GM18526 (cell line): ENCODE measurements around the gene KCNC1.

Experiments used
- POLR2A ChIP-seq: IDR thresholded peaks from 3 replicates; pipeline ENCODE4 v1.6.1; 2011; ENCODE audit not compliant: insufficient read length; ENCODE audit errors: extremely low read depth

Gene KCNC1

DNA sequence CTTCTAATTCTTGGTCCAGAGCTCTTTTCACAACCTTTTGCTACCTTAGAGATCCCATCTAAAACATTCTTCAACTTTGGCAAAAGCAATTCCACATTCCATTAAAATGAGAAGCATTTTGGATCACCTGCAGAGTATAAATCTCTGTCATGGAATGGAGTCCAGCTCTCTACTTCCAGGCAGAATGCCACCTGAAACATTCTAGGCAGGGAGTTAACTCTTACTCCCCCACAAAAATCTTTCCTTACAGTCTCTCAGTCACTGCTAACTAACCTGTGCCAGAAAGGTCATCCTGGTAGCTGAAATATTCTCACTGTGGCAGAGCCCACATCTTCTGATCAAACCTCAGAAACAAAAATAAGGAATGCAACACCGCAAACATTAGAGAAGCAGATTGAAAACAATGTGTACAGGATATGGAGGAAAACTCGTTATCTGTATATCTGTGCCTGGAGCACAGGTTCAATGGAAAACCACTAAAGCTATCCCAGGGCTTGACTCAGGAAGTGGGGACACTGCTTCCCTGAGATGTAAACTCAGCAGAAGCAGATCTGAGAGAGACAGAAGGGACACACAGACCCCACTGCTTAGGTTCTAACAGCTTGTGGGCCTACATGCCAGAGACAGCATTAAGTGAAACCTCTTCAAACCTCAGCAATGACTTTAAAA is 78.9 kb downstream of the KCNC1 start:
- no peak for TF ChIP-seq POLR2A

DNA sequence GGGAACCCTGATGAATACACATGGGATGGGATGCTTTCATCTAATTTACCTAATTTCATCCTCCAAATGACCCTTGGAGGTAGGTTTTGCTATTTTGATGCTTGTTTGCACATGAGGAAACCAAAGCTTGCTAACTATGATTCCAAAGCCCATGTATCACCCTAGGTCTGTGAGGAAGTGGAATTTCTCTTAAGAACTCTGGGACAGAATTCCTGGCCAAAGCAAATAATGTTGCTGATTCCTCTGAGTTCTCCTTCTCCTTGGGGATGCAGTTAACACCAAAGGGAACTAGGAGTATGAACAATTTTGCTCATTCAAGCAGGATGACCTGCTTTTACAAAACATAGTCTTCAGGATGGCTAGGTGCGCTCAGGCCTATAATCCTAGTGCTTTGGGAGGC is 80.0 kb downstream of the KCNC1 start:
- no peak for TF ChIP-seq POLR2A

DNA sequence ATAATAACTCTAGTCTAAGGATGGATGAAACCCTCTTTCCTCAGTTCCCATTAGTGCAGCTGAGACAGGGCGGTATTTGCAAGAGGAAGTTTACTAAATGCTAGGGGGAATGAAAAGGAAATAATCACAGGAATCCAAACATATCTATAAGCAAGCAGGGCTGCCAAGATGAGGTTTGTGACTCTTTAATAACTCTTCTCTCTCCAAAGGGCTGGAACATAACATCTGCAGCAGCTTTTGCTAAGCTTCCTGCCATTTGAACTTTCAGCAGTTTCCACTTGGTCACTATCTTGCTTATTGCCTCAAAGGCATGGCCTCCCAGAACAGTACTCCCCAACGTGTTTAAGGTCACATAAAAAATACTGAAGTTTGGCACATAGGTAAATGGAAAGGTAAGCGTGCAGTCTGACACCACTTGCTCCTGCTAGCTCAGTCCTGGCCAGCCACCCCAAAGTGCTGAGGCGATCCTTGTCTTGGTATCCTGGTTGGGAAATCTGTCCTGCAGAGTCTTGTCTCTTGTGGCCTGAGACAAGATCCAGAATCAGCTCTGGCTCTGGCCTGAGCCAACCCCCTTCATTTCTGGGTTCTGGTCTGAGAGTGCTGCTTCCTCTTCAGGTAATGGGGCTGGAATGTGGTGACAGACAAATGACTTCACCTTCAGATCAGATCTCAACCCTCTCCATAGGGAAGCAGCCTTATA is 81.8 kb downstream of the KCNC1 start:
- no peak for TF ChIP-seq POLR2A

DNA sequence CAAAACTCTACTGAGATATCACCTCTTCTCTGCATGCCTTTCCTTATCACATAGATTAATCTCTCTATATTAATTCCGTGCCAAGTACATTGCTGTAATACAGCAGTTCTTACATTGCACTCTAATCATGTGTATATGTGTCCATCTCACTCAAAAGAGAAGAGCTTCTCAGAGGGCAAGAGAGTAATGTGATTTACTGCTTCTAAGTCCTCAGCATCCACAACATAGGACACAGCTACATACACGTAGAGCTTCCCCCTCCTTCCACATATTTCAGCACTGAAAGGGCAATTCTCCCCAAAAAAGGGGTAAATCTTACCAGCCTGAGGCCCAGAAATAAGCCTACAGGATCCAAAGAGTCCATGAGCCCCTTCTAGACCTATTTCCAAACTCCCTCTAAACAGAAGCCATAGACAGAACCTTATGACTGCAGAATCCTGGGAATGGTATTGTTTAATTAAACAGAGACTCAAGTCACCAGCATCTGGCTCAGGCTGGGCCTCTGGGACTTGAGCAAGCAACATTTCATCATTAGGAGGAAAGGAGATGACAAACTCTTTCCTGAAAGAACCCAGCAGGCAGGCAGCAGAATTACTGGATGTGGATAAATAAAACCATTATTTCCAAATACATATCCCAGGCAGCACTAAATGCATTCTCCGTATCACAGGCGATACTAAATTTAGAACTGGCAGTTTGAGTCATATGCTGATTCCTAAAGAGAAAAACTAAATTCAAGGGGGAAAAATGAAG is 87.2 kb downstream of the KCNC1 start:
- TF ChIP-seq POLR2A: no peak

DNA sequence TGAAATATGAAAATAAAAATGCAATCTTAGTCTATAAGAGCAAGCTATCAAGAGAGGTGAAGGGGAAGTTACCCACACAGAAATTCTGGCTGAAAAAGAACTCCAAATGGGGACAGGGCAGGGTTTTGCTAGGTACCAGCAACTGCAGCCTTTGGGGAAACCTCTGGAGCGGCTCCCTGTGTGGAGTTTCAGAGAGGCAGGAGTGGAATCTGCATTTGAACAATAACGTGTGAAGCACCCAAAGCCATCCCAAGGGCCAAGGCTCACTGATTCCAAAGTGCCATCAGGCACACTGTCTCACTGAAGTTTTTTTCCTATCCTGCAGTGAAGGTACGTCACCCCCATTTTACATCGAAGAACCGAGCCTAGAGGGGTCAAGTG is 87.8 kb downstream of the KCNC1 start:
- no peak for TF ChIP-seq POLR2A

DNA sequence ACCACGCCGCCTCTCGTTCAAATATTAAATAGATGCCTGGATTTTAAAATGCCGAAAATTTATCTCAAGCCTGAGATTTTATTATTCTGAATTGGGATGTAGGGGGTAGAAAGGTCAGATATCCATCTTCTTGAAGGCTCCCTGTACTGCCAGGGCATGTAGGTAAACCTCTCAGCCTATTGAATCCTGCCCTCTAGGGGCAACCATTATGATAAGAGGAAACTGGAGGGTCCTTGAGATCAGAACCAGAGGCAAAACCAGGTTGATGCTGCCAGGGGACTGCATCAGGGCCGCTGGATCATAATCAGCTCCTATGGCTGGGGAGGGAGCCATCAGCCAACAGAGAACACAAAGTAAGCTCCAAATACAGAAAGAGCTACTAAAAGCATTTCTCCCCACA is 92.4 kb downstream of the KCNC1 start:
- no peak for TF ChIP-seq POLR2A

DNA sequence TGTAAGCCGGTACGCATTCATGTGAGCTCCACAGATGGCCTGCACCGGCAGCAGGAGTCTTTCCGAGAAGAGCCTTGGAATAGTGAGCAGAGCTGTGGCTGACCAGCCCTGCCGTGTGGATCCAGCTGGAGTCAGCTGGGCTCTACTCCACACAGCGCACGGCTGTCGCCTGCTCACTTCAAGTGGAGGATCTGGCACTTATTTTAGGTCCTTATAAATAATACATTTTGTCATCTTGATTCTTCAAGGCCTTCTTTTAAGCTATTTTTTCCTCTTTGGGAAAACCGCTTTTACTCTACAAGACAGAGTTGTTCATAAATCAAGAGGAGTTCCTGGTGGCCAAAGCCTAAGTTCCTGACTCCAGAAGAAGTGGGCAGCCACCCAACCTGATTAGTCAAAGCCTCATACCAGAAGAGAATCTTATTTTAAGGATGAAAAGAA is 93.8 kb downstream of the KCNC1 start:
- no peak for TF ChIP-seq POLR2A

DNA sequence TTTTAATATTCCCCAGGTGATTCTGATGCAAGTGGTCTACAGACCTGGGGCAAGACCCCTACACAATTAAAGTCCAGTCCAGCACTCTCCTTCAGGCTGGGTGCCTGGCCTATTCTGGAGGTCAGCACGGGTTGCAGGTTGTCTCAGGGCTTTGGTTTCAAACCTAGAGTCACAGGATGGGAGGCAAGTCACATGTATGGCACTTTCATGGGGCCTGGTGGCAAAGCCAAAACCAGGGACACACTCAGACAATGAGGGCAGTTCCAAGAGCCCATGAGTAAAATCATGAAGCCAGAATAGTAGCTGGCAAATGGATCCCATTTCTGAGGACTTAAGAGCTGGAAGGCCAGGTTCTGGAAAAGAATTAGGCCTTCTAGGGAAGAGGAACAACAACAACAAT is 96.6 kb downstream of the KCNC1 start:
- TF ChIP-seq POLR2A: no peak

DNA sequence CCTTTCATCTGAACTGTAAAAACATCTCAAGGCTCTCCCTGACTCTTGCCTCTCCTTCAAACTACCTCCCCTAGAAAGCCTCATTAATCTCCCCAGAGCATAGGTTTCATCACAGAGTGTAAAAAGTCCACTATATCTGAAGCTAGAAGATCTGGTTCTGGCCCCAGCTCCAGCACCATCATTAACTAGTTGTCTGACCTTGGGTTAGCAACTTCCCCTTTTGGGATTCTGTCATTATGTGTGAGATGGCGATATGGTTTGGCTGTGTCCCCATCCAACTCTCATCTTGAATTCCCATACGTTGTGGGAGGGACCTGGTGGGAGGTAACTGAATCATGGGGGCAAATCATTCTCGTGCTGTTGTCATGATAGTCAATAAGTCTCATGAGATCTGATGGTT is 97.3 kb downstream of the KCNC1 start:
- TF ChIP-seq POLR2A: no peak
